D721Med (cell line): Measurements from ENCODE around the gene SFXN3.

Source experiments
- DNase-seq: peaks from one replicate; pipeline ENCODE4 v3.0.0; 2011; ENCODE audit warnings: low spot score; ENCODE audit not compliant: insufficient read length
- FAIRE-seq: peaks from 2 replicates; lab custom pipeline; 2011; peaks lifted over from hg19 to GRCh38; lab: Jason Lieb, UNC
- CTCF ChIP-seq: IDR thresholded peaks from 2 replicates; pipeline ENCODE4 v1.5.1; 2012; ENCODE audit warnings: mild to moderate bottlenecking, control low read depth; ENCODE audit not compliant: insufficient read depth; ENCODE audit errors: missing control alignments

SFXN3 gene

GRCh38 chr10:101071267-101071884 lies 40.3 kb downstream of the SFXN3 start:
- DNase-seq, result no peak
- FAIRE-seq, result no peak
- TF ChIP-seq CTCF, result no peak

- no peak for TF ChIP-seq CTCF
- FAIRE-seq (no peak), DNase-seq (no peak)
Measured at GRCh38 chr10:101071885-101072433, 40.9 kb downstream of the SFXN3 start.

- DNase-seq (no peak), FAIRE-seq (no peak)
- no peak for TF ChIP-seq CTCF
Measured at GRCh38 chr10:101072923-101073322, 41.9 kb downstream of the SFXN3 start.

GRCh38 chr10:101073631-101074030 lies 42.6 kb downstream of the SFXN3 start:
- no peak for TF ChIP-seq CTCF
- DNase-seq, result no peak
- no peak for FAIRE-seq

- FAIRE-seq, result no peak
- DNase-seq, result no peak
Measured at GRCh38 chr10:101075775-101076174, 44.7 kb downstream of the SFXN3 start.

GRCh38 chr10:101076630-101077029 lies 45.6 kb downstream of the SFXN3 start:
- FAIRE-seq (no peak), DNase-seq (no peak)
- no peak for TF ChIP-seq CTCF

More at GRCh38 chr10:101075775-101076174, 44.7 kb downstream of the SFXN3 start:
- TF ChIP-seq CTCF, result no peak

GRCh38 chr10:101079874-101080273 lies 48.8 kb downstream of the SFXN3 start:
- no peak for TF ChIP-seq CTCF
- no peak for DNase-seq
- FAIRE-seq, result no peak
